ENCODE results near the gene KIAA2012. TPM values are rescaled to one million over a fixed set of nuclear protein-coding genes. Genes with fewer than 3 reads are reported as not detected.

Gene KIAA2012
- total RNA-seq, 2 experiments from 2014 or later: not detected

- Histone ChIP-seq H3K4me1 (ENCODE audit: insufficient read depth, low read length, poor library complexity, severe bottlenecking) (no peaks in the 10 kb centered on the region), H4K20me1 (ENCODE audit: insufficient read depth, low read length) (no peaks in the 10 kb centered on the region), H3K4me2 (ENCODE audit: low read length) (no peak overlapping the region), H3K9me2 (ENCODE audit: insufficient read depth, low read length) (no peaks in the 10 kb centered on the region), H3K9me3 (ENCODE audit: low read length) (no peaks in the 10 kb centered on the region), H3K36me3 (ENCODE audit: insufficient read depth, low read length) (no peaks in the 10 kb centered on the region), H2AFZ (ENCODE audit: low read length) (no peak overlapping the region), H3K27ac (ENCODE audit: low read depth, low read length, poor library complexity, severe bottlenecking) (no peak overlapping the region), H3K79me2 (ENCODE audit: insufficient read depth, low read depth, low read length) (no peaks in the 10 kb centered on the region), H3K4me3 (ENCODE audit: low read depth, low read length, poor library complexity, severe bottlenecking) (no peak overlapping the region)
- no peak for DNase-seq (ENCODE audit: low spot score)
- ChIA-PET CTCF (ENCODE audit: unreplicated experiment) (no interaction called here), POLR2A (interaction anchor here (0.6 to 0.8 kb wide), 2 partner anchors 12 to 418 kb away, joined by 4 to 5 read pairs; no protein-coding TSS in a partner anchor)
- TF ChIP-seq EZH2phosphoT487 (IDR thresholded peaks at IDR 0.05; ENCODE audit: borderline replicate concordance, low read depth, low read length) (no peak), CTCF (conservative IDR thresholded peaks at IDR 0.05; ENCODE audit: low read length) (no peak)
- intact Hi-C loops (cut with micrococcal nuclease; ENCODE audit: unreplicated experiment): no loop called here
- BruUV-seq (replicated peaks): no TSS peak
These were observed 51.2 kb downstream of the KIAA2012 start for GRCh38 chr2:202124286-202124685.

GRCh38 chr2:202127687-202128331 is 54.8 kb downstream of the KIAA2012 start:
- H3K27ac ChIP-seq (ENCODE audit: low read depth, low read length, poor library complexity, severe bottlenecking): no peak overlapping the region
- no peak overlapping the region for H2AFZ ChIP-seq (ENCODE audit: low read length)
- H3K4me3 ChIP-seq (ENCODE audit: low read depth, low read length, poor library complexity, severe bottlenecking): no peak overlapping the region
- H4K20me1 ChIP-seq (ENCODE audit: insufficient read depth, low read length): no peaks in the 10 kb centered on the region
- no peak for TF ChIP-seq CTCF (conservative IDR thresholded peaks at IDR 0.05; ENCODE audit: low read length)
- no peak for TF ChIP-seq EZH2phosphoT487 (IDR thresholded peaks at IDR 0.05; ENCODE audit: borderline replicate concordance, low read depth, low read length)
- no peaks in the 10 kb centered on the region for H3K36me3 ChIP-seq (ENCODE audit: insufficient read depth, low read length)
- ChIA-PET POLR2A (interaction anchor here (0.7 kb wide), 1 partner anchor 14 kb away, joined by 4 read pairs; no protein-coding TSS in a partner anchor), CTCF (ENCODE audit: unreplicated experiment) (no interaction called here)
- no peaks in the 10 kb centered on the region for H3K79me2 ChIP-seq (ENCODE audit: insufficient read depth, low read depth, low read length)
- no TSS peak for BruUV-seq (replicated peaks)
- no peaks in the 10 kb centered on the region for H3K9me3 ChIP-seq (ENCODE audit: low read length)
- no peaks in the 10 kb centered on the region for H3K4me1 ChIP-seq (ENCODE audit: insufficient read depth, low read length, poor library complexity, severe bottlenecking)
- no peaks in the 10 kb centered on the region for H3K9me2 ChIP-seq (ENCODE audit: insufficient read depth, low read length)
- intact Hi-C loops (cut with micrococcal nuclease; ENCODE audit: unreplicated experiment): no loop called here
- no peak overlapping the region for H3K4me2 ChIP-seq (ENCODE audit: low read length)
- DNase-seq (ENCODE audit: low spot score): no peak

- Histone ChIP-seq H4K20me1 (ENCODE audit: insufficient read depth, low read length) (no peaks in the 10 kb centered on the region), H3K4me1 (ENCODE audit: insufficient read depth, low read length, poor library complexity, severe bottlenecking) (no peaks in the 10 kb centered on the region), H3K9me2 (ENCODE audit: insufficient read depth, low read length) (no peaks in the 10 kb centered on the region), H3K4me2 (ENCODE audit: low read length) (no peak overlapping the region), H3K79me2 (ENCODE audit: insufficient read depth, low read depth, low read length) (no peaks in the 10 kb centered on the region), H2AFZ (ENCODE audit: low read length) (no peak overlapping the region), H3K4me3 (ENCODE audit: low read depth, low read length, poor library complexity, severe bottlenecking) (no peak overlapping the region), H3K27ac (ENCODE audit: low read depth, low read length, poor library complexity, severe bottlenecking) (no peak overlapping the region), H3K36me3 (ENCODE audit: insufficient read depth, low read length) (no peaks in the 10 kb centered on the region), H3K9me3 (ENCODE audit: low read length) (no peaks in the 10 kb centered on the region)
- intact Hi-C loops (cut with micrococcal nuclease; ENCODE audit: unreplicated experiment): no loop called here
- no peak for DNase-seq (ENCODE audit: low spot score)
- CTCF ChIA-PET (ENCODE audit: unreplicated experiment): no interaction called here
- POLR2A ChIA-PET: interaction anchor here (1.7 kb wide), 1 partner anchor 12 kb away, joined by 3 read pairs; no protein-coding TSS in a partner anchor
- no TSS peak for BruUV-seq (replicated peaks)
- TF ChIP-seq CTCF (conservative IDR thresholded peaks at IDR 0.05; ENCODE audit: low read length) (no peak), EZH2phosphoT487 (IDR thresholded peaks at IDR 0.05; ENCODE audit: borderline replicate concordance, low read depth, low read length) (no peak)
These were observed 56.8 kb downstream of the KIAA2012 start for GRCh38 chr2:202129841-202130240.
